Neuronal stem cell (in vitro differentiated cells): ENCODE data around the gene BAIAP3.
A peak's percentile ranks its signal among the peaks of the same experiment; 100 is the strongest.

Experiments used
- DNase-seq: peaks from one replicate; pipeline ENCODE4 v3.0.0-alpha.2; 2013; ENCODE audit warnings: low spot score
- H2AFZ ChIP-seq: one replicate; pipeline ENCODE4 v1.6.1; 2013; ENCODE audit warnings: mild to moderate bottlenecking, low read length, inconsistent platforms
- H2AK5ac ChIP-seq: 2 replicates; pipeline ENCODE4 v1.6.1; 2013; ENCODE audit warnings: low read depth, mild to moderate bottlenecking, inconsistent platforms, low read length, moderate library complexity, mixed read lengths
- H2BK120ac ChIP-seq: 2 replicates; pipeline ENCODE4 v1.6.1; 2013; ENCODE audit warnings: low read depth, mild to moderate bottlenecking, inconsistent platforms, low read length, moderate library complexity, mixed read lengths
- H2BK12ac ChIP-seq: one replicate; pipeline ENCODE4 v1.6.1; 2013; ENCODE audit warnings: low read length, inconsistent platforms
- H2BK15ac ChIP-seq: 2 replicates; pipeline ENCODE4 v1.6.1; 2013; ENCODE audit warnings: mild to moderate bottlenecking, low read length, inconsistent platforms, mixed read lengths
- H2BK5ac ChIP-seq: one replicate; pipeline ENCODE4 v1.6.1; 2013; ENCODE audit warnings: inconsistent platforms, mild to moderate bottlenecking, low read length, moderate library complexity
- H3K14ac ChIP-seq: one replicate; pipeline ENCODE4 v1.6.1; 2013; ENCODE audit warnings: low read length, inconsistent platforms
- H3K18ac ChIP-seq: 2 replicates; pipeline ENCODE4 v1.6.1; 2013; ENCODE audit warnings: low read length, inconsistent platforms
- H3K23ac ChIP-seq: 2 replicates; pipeline ENCODE4 v1.6.1; 2013; ENCODE audit warnings: low read depth, mild to moderate bottlenecking, mixed read lengths, low read length, inconsistent platforms; ENCODE audit not compliant: poor library complexity
- H3K27ac ChIP-seq: replicated peaks from 3 replicates; pipeline ENCODE4 v1.5.1; 2013; ENCODE audit warnings: low read length, inconsistent platforms
- H3K27me3 ChIP-seq, 3 experiments: 2 replicates each; pipeline ENCODE4 v1.6.1; 2013; ENCODE audit warnings: low read length in 3 of 3, mild to moderate bottlenecking in 2 of 3, inconsistent platforms in 1 of 3, low read depth in 1 of 3, mixed read lengths in 1 of 3, moderate library complexity in 1 of 3; ENCODE audit not compliant: control insufficient read depth in 3 of 3, insufficient read depth in 3 of 3
- H3K36me3 ChIP-seq, 2 donors: replicated peaks in 1 of 2; 2 replicates each; pipeline ENCODE4 v1.6.1; 2013; ENCODE audit warnings: low read length in 2 of 2; ENCODE audit not compliant: control insufficient read depth in 2 of 2, insufficient read depth in 2 of 2
- H3K4ac ChIP-seq: 2 replicates; pipeline ENCODE4 v1.6.1; 2013; ENCODE audit warnings: inconsistent platforms, mild to moderate bottlenecking, low read length, moderate library complexity
- H3K4me1 ChIP-seq, 2 donors: 1 replicate in 1 of 2; 2 replicates in 1 of 2; pipeline ENCODE4 v1.6.1; 2013; ENCODE audit warnings: low read length in 2 of 2, low read depth in 1 of 2; ENCODE audit not compliant: control insufficient read depth in 2 of 2, insufficient read depth in 1 of 2
- H3K4me2 ChIP-seq: one replicate; pipeline ENCODE4 v1.6.1; 2013; ENCODE audit warnings: mild to moderate bottlenecking, low read length, inconsistent platforms; ENCODE audit not compliant: insufficient read depth, poor library complexity, severe bottlenecking
- H3K4me3 ChIP-seq, 2 donors: 2 replicates each; pipeline ENCODE4 v1.5.1; 2013; ENCODE audit warnings: low read length in 2 of 2, mild to moderate bottlenecking in 2 of 2, inconsistent platforms in 1 of 2, moderate library complexity in 1 of 2
- H3K79me1 ChIP-seq: one replicate; pipeline ENCODE4 v1.6.1; 2013; ENCODE audit warnings: low read depth, mild to moderate bottlenecking, inconsistent platforms, low read length, moderate library complexity
- H3K9ac ChIP-seq: one replicate; pipeline ENCODE4 v1.6.1; 2013; ENCODE audit warnings: mild to moderate bottlenecking, low read depth, low read length, inconsistent platforms; ENCODE audit not compliant: poor library complexity
- H3K9me3 ChIP-seq, 2 donors: replicated peaks in 1 of 2; 2 replicates each; pipeline versions ENCODE3 to v1.6.1; 2013; ENCODE audit warnings: low read length in 2 of 2, mild to moderate bottlenecking in 2 of 2, inconsistent platforms in 1 of 2, low read depth in 1 of 2, mixed read lengths in 1 of 2, moderate library complexity in 1 of 2; ENCODE audit not compliant: control insufficient read depth in 2 of 2, insufficient read depth in 1 of 2
- H4K8ac ChIP-seq: one replicate; pipeline ENCODE4 v1.6.1; 2013; ENCODE audit warnings: low read depth, mild to moderate bottlenecking, inconsistent platforms, low read length, moderate library complexity
- H4K91ac ChIP-seq: one replicate; pipeline ENCODE4 v1.6.1; 2013; ENCODE audit warnings: low read length, low read depth, mild to moderate bottlenecking, inconsistent platforms; ENCODE audit not compliant: poor library complexity
- WGBS, 2 donors: extraction: QIAGEN DNeasy Blood & Tissue Kit; methylation state at CpG; one replicate each; pipeline ENCODE4 v1.1.7; 2013; ENCODE audit warnings: missing lambda C conversion rate in 2 of 2, mixed read lengths in 1 of 2; ENCODE audit not compliant: insufficient read length in 2 of 2, insufficient replicate concordance in 1 of 2; ENCODE audit errors: extremely low coverage in 2 of 2; 5-methylcytosine and 5-hydroxymethylcytosine counted together

BAIAP3 gene

GRCh38 chr16:1331712-1332617 lies 1.5 kb upstream of the BAIAP3 start:
- peaks cover 26 to 55% of the 10 kb centered on the region in 2 donors for H3K4me1 ChIP-seq
- H4K91ac ChIP-seq = no peak overlapping the region
- peaks cover 6 to 58% (median 29%) of the 10 kb centered on the region in 3 experiments for H3K27me3 ChIP-seq
- peak overlapping the region; percentile 81 for H3K18ac ChIP-seq
- no CpG with 5 or more reads among the region's 34 CpGs for WGBS, 2 donors
- no peak overlapping the region for H3K4ac ChIP-seq
- H4K8ac ChIP-seq = no peak overlapping the region
- peaks cover 7 to 9% of the 10 kb centered on the region in 2 donors for H3K9me3 ChIP-seq
- H3K4me2 ChIP-seq = peak overlapping the region; percentile 48
- no peak overlapping the region for H3K27ac ChIP-seq
- H2BK120ac ChIP-seq = no peak overlapping the region
- H3K23ac ChIP-seq = peak overlapping the region; percentile 83
- peak overlapping the region; percentile 82 for H2AFZ ChIP-seq
- no peak overlapping the region for H2BK5ac ChIP-seq
- H3K4me3 ChIP-seq = peak overlapping the region; percentile 32 to 47
- no peak for DNase-seq
- peak overlapping the region; percentile 99 for H2BK15ac ChIP-seq
- no peaks in the 10 kb centered on the region for H3K36me3 ChIP-seq
- H2AK5ac ChIP-seq = peak overlapping the region; percentile 71
- H3K79me1 ChIP-seq = peaks cover 1% of the 10 kb centered on the region
- no peak overlapping the region for H3K9ac ChIP-seq
- peak overlapping the region; percentile 93 for H2BK12ac ChIP-seq
- H3K14ac ChIP-seq = peak overlapping the region; percentile 31

- no peak for DNase-seq
- peak overlapping the region; percentile 57 for H3K4me2 ChIP-seq
- H3K27me3 ChIP-seq = peaks cover 6 to 58% (median 29%) of the 10 kb centered on the region in 3 experiments
- peak overlapping the region; percentile 99 for H2BK15ac ChIP-seq
- WGBS, 2 donors = no CpG with 5 or more reads among the region's 26 CpGs
- no peak overlapping the region for H4K91ac ChIP-seq
- H2BK120ac ChIP-seq = peak overlapping the region; percentile 47
- peaks cover 1% of the 10 kb centered on the region for H3K79me1 ChIP-seq
- H3K23ac ChIP-seq = peak overlapping the region; percentile 95
- no peaks in the 10 kb centered on the region for H3K36me3 ChIP-seq
- H2BK12ac ChIP-seq = peak overlapping the region; percentile 93
- no peak overlapping the region for H3K27ac ChIP-seq
- H4K8ac ChIP-seq = no peak overlapping the region
- H3K9me3 ChIP-seq = peaks cover 7 to 9% of the 10 kb centered on the region in 2 donors
- peaks cover 20 to 56% of the 10 kb centered on the region in 2 donors for H3K4me1 ChIP-seq
- H3K4ac ChIP-seq = no peak overlapping the region
- peak overlapping the region; percentile 56 for H3K14ac ChIP-seq
- peak overlapping the region; percentile 82 for H2AFZ ChIP-seq
- H3K9ac ChIP-seq = peak overlapping the region; percentile 21
- no peak overlapping the region for H3K4me3 ChIP-seq
- no peak overlapping the region for H2BK5ac ChIP-seq
- H2AK5ac ChIP-seq = peak overlapping the region; percentile 98
- peak overlapping the region; percentile 91 for H3K18ac ChIP-seq
Observed at GRCh38 chr16:1332618-1333148, 762 bp upstream of the BAIAP3 start.

GRCh38 chr16:1333854-1334700 lies 632 bp downstream of the BAIAP3 start:
- H3K23ac ChIP-seq = peak overlapping the region; percentile 95
- H4K91ac ChIP-seq = no peak overlapping the region
- peak overlapping the region; percentile 84 for H2AK5ac ChIP-seq
- no peaks in the 10 kb centered on the region for H3K36me3 ChIP-seq
- peak overlapping the region; percentile 83 for H3K9ac ChIP-seq
- peak overlapping the region; percentile 82 for H2AFZ ChIP-seq
- H2BK12ac ChIP-seq = peak overlapping the region; percentile 58
- peak overlapping the region; percentile 53 to 72 for H3K4me3 ChIP-seq
- H3K9me3 ChIP-seq = peaks cover 7 to 9% of the 10 kb centered on the region in 2 donors
- peak overlapping the region; percentile 57 for H3K4me2 ChIP-seq
- no peak overlapping the region for H4K8ac ChIP-seq
- H2BK5ac ChIP-seq = peak overlapping the region; percentile 66
- no peak for DNase-seq
- peak overlapping the region; percentile 75 for H2BK15ac ChIP-seq
- peaks cover 1% of the 10 kb centered on the region for H3K79me1 ChIP-seq
- no peak overlapping the region for H3K4ac ChIP-seq
- H2BK120ac ChIP-seq = no peak overlapping the region
- WGBS, 2 donors = no CpG with 5 or more reads among the region's 78 CpGs
- no peak overlapping the region for H3K27ac ChIP-seq
- H3K4me1 ChIP-seq = peaks cover 20 to 60% of the 10 kb centered on the region in 2 donors
- H3K27me3 ChIP-seq = peaks cover 6 to 58% (median 29%) of the 10 kb centered on the region in 3 experiments
- peak overlapping the region; percentile 17 for H3K14ac ChIP-seq
- peak overlapping the region; percentile 90 for H3K18ac ChIP-seq
